Astrocyte (in vitro differentiated cells and primary cell): Measurements from ENCODE around the gene RNF149. TPM values are rescaled to one million over a fixed set of nuclear protein-coding genes. Genes with fewer than 3 reads are reported as not detected.

Source experiments
- DNase-seq: peaks from one replicate; pipeline ENCODE4 v3.0.0-alpha.2; 2010; ENCODE audit warnings: low read depth
- FAIRE-seq: peaks from 2 replicates; lab custom pipeline; 2011; peaks lifted over from hg19 to GRCh38; lab: Jason Lieb, UNC
- H2AFZ ChIP-seq: 2 replicates; pipeline ENCODE4 v1.6.0; 2012; ENCODE audit warnings: low read depth, low read length, inconsistent platforms
- H3K27ac ChIP-seq: 2 replicates; pipeline ENCODE4 v1.5.1; 2011; ENCODE audit warnings: low read depth, low read length, inconsistent platforms
- H3K27me3 ChIP-seq: 2 replicates; pipeline ENCODE4 v1.6.0; 2011; ENCODE audit warnings: low read length, inconsistent platforms; ENCODE audit not compliant: insufficient read depth
- H3K36me3 ChIP-seq: 2 replicates; pipeline ENCODE4 v1.5.1; 2011; ENCODE audit warnings: low read length, inconsistent platforms; ENCODE audit not compliant: insufficient read depth
- H3K4me1 ChIP-seq: 2 replicates; pipeline ENCODE4 v1.5.1; 2011; ENCODE audit warnings: low read length, inconsistent platforms; ENCODE audit not compliant: insufficient read depth
- H3K4me2 ChIP-seq: 2 replicates; pipeline ENCODE4 v1.6.0; 2012; ENCODE audit warnings: low read length, inconsistent platforms
- H3K4me3 ChIP-seq: 2 replicates; pipeline ENCODE4 v1.5.1; 2011; ENCODE audit warnings: low read depth, mild to moderate bottlenecking, low read length, inconsistent platforms; ENCODE audit not compliant: insufficient read depth
- H3K79me2 ChIP-seq: 2 replicates; pipeline ENCODE4 v1.6.0; 2012; ENCODE audit warnings: mild to moderate bottlenecking, low read length, inconsistent platforms; ENCODE audit not compliant: insufficient read depth
- H3K9ac ChIP-seq: 2 replicates; pipeline ENCODE4 v1.6.0; 2012; ENCODE audit warnings: mild to moderate bottlenecking, low read length, inconsistent platforms
- H3K9me3 ChIP-seq: 2 replicates; pipeline ENCODE4 v1.5.1; 2012; ENCODE audit warnings: low read depth, mild to moderate bottlenecking, low read length, inconsistent platforms; ENCODE audit not compliant: insufficient read depth
- H4K20me1 ChIP-seq: 2 replicates; pipeline ENCODE4 v1.6.0; 2012; ENCODE audit warnings: low read length, inconsistent platforms; ENCODE audit not compliant: insufficient read depth
- H3K27ac Mint-ChIP-seq: one replicate; pipeline ENCODE4 v1.8.0; 2021; ENCODE audit warnings: mild to moderate bottlenecking, mixed read lengths; ENCODE audit not compliant: unreplicated experiment
- H3K27me3 Mint-ChIP-seq: one replicate; pipeline ENCODE4 v1.8.0; 2021; ENCODE audit warnings: low read depth, mixed read lengths; ENCODE audit not compliant: unreplicated experiment
- H3K36me3 Mint-ChIP-seq: one replicate; pipeline ENCODE4 v1.8.0; 2021; ENCODE audit warnings: low read depth, mixed read lengths; ENCODE audit not compliant: unreplicated experiment
- H3K4me1 Mint-ChIP-seq: one replicate; pipeline ENCODE4 v1.8.0; 2021; ENCODE audit warnings: low read depth, mixed read lengths; ENCODE audit not compliant: unreplicated experiment
- H3K4me3 Mint-ChIP-seq: one replicate; pipeline ENCODE4 v1.8.0; 2021; ENCODE audit warnings: mild to moderate bottlenecking, moderate library complexity, mixed read lengths; ENCODE audit not compliant: unreplicated experiment
- H3K9me3 Mint-ChIP-seq: one replicate; pipeline ENCODE4 v1.8.0; 2021; ENCODE audit warnings: mild to moderate bottlenecking, mixed read lengths; ENCODE audit not compliant: unreplicated experiment
- EZH2 ChIP-seq: IDR thresholded peaks from 2 replicates; pipeline ENCODE4 v1.6.1; 2012; ENCODE audit warnings: mild to moderate bottlenecking, low read length, inconsistent platforms; ENCODE audit not compliant: insufficient read depth
- total RNA-seq: library from RNA; stranded (reverse); gene quantifications from 2 replicates; pipeline ENCODE4 v1.2.1, GENCODE V29; 2021
- TF ChIP-seq, protein P1 (sequence below): IDR thresholded peaks from 2 replicates; pipeline ENCODE4 v1.5.1; 2011; ENCODE audit warnings: low read depth, mild to moderate bottlenecking, inconsistent platforms, low read length, moderate library complexity; ENCODE audit not compliant: insufficient read depth

Gene RNF149
- total RNA-seq, 1 donor from 2014 or later: 36.4 TPM

DNA sequence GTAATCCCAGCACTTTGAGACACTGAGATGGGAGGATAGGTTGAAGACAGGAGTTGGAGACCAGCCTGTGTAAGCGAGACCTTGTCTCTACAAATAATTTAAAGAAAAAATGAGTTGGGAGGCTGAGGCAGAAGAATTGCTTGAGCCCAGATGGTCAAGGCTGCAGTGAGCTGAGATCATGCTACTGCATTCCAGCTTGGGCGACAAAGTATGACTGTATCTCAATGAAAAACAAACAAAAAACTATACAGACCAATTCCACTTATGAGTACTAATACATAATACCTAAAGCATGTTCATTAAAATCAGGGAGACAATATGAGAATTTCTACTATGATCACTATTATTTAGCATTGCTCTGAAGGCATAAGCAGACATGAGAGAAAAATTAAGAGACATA, 12.6 kb downstream of the RNF149 start:
- Mint-ChIP-seq H3K27ac (no peak overlapping the region), H3K4me3 (no peak overlapping the region), H3K9me3 (no peaks in the 10 kb centered on the region), H3K36me3 (peaks cover 2% of the 10 kb centered on the region), H3K27me3 (no peaks in the 10 kb centered on the region), H3K4me1 (peaks cover 15% of the 10 kb centered on the region)
- Histone ChIP-seq H3K9ac (peak overlapping the region; percentile 21), H3K4me1 (peaks cover 8% of the 10 kb centered on the region), H3K9me3 (no peaks in the 10 kb centered on the region), H3K27ac (peak overlapping the region; percentile 67), H3K27me3 (no peaks in the 10 kb centered on the region), H3K79me2 (peaks cover 80% of the 10 kb centered on the region), H3K4me3 (no peak overlapping the region), H4K20me1 (peaks cover 50% of the 10 kb centered on the region), H2AFZ (no peak overlapping the region), H3K36me3 (peaks cover 16% of the 10 kb centered on the region), H3K4me2 (peak overlapping the region; percentile 61)
- DNase-seq (peak; percentile 76), FAIRE-seq (peak; percentile 54)
- TF ChIP-seq, protein P1, sequence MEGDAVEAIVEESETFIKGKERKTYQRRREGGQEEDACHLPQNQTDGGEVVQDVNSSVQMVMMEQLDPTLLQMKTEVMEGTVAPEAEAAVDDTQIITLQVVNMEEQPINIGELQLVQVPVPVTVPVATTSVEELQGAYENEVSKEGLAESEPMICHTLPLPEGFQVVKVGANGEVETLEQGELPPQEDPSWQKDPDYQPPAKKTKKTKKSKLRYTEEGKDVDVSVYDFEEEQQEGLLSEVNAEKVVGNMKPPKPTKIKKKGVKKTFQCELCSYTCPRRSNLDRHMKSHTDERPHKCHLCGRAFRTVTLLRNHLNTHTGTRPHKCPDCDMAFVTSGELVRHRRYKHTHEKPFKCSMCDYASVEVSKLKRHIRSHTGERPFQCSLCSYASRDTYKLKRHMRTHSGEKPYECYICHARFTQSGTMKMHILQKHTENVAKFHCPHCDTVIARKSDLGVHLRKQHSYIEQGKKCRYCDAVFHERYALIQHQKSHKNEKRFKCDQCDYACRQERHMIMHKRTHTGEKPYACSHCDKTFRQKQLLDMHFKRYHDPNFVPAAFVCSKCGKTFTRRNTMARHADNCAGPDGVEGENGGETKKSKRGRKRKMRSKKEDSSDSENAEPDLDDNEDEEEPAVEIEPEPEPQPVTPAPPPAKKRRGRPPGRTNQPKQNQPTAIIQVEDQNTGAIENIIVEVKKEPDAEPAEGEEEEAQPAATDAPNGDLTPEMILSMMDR: no peak
- TF ChIP-seq EZH2: no peak

DNA sequence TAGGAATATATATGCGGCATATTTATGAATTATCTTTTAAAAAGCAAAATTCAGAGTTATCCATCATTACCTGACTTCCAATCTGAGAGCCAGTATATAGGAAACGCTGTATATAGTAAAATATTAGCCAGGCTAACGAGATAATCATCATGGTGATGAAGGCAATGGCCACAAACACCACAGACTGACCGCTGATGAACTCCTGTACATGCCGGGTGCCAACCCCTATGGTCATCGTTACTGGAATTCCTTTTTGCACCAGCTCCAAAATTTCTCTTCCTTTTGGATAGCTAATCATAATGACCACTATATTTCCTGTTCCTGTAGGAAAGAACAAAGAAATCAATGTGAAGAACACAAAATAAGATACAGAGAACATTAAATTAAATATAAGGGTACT, 13.6 kb downstream of the RNF149 start:
- H3K4me1 ChIP-seq: peaks cover 8% of the 10 kb centered on the region
- H2AFZ ChIP-seq: no peak overlapping the region
- Mint-ChIP-seq H3K4me3 (no peak overlapping the region), H3K27ac (no peak overlapping the region), H3K27me3 (no peaks in the 10 kb centered on the region), H3K9me3 (no peaks in the 10 kb centered on the region), H3K36me3 (peaks cover 2% of the 10 kb centered on the region), H3K4me1 (peaks cover 12% of the 10 kb centered on the region)
- peaks cover 16% of the 10 kb centered on the region for H3K36me3 ChIP-seq
- no peaks in the 10 kb centered on the region for H3K27me3 ChIP-seq
- peaks cover 43% of the 10 kb centered on the region for H4K20me1 ChIP-seq
- H3K9me3 ChIP-seq: no peaks in the 10 kb centered on the region
- no peak for TF ChIP-seq EZH2
- TF ChIP-seq, protein P1: no peak
- FAIRE-seq (no peak), DNase-seq (no peak)
- no peak overlapping the region for H3K27ac ChIP-seq
- no peak overlapping the region for H3K9ac ChIP-seq
- H3K79me2 ChIP-seq: peaks cover 69% of the 10 kb centered on the region
- H3K4me3 ChIP-seq: no peak overlapping the region
- no peak overlapping the region for H3K4me2 ChIP-seq

GRCh38 chr2:101293544-101293943, 15.0 kb downstream of the RNF149 start:
- H3K36me3 Mint-ChIP-seq: peaks cover 2% of the 10 kb centered on the region

More at GRCh38 chr2:101293544-101293943, 15.0 kb downstream of the RNF149 start:
- Histone ChIP-seq H3K4me1 (peaks cover 8% of the 10 kb centered on the region), H4K20me1 (peaks cover 30% of the 10 kb centered on the region), H3K9ac (no peak overlapping the region), H3K36me3 (peaks cover 17% of the 10 kb centered on the region), H3K27ac (no peak overlapping the region), H3K79me2 (peaks cover 57% of the 10 kb centered on the region), H3K4me3 (no peak overlapping the region), H3K9me3 (no peaks in the 10 kb centered on the region), H3K27me3 (no peaks in the 10 kb centered on the region), H3K4me2 (no peak overlapping the region), H2AFZ (no peak overlapping the region)
- DNase-seq: no peak
- H3K4me1 Mint-ChIP-seq: peaks cover 5% of the 10 kb centered on the region
- H3K9me3 Mint-ChIP-seq: no peaks in the 10 kb centered on the region
- no peak for TF ChIP-seq EZH2
- TF ChIP-seq, protein P1: no peak
- no peak overlapping the region for H3K27ac Mint-ChIP-seq
- no peak for FAIRE-seq
- H3K4me3 Mint-ChIP-seq: no peak overlapping the region
- no peaks in the 10 kb centered on the region for H3K27me3 Mint-ChIP-seq
